IPS-NIHi7 (cell line): ENCODE data around the gene TPRN.

ENCODE experiments used
- DNase-seq: peaks from one replicate; pipeline ENCODE4 v3.0.0; 2012; ENCODE audit warnings: mixed read lengths; ENCODE audit errors: extremely low spot score

Gene TPRN

GRCh38 chr9:137161558-137162486 lies 38.7 kb downstream of the TPRN start:
- peak; percentile 80 for DNase-seq

- DNase-seq = no peak
Observed at GRCh38 chr9:137160716-137161557, 39.6 kb downstream of the TPRN start.

GRCh38 chr9:137160054-137160425 lies 40.5 kb downstream of the TPRN start:
- no peak for DNase-seq

- DNase-seq = no peak
Observed at GRCh38 chr9:137159105-137160053, 41.2 kb downstream of the TPRN start.

GRCh38 chr9:137158625-137159024 lies 41.9 kb downstream of the TPRN start:
- DNase-seq = no peak

GRCh38 chr9:137157618-137158415 lies 42.7 kb downstream of the TPRN start:
- DNase-seq = no peak

- DNase-seq = peak; percentile 73
Observed at GRCh38 chr9:137156567-137157375, 43.8 kb downstream of the TPRN start.

GRCh38 chr9:137152844-137153405 lies 47.6 kb downstream of the TPRN start:
- DNase-seq = no peak

- peak; percentile 74 for DNase-seq
Observed at GRCh38 chr9:137150617-137151457, 49.7 kb downstream of the TPRN start.

- DNase-seq = peak; percentile 65
Observed at GRCh38 chr9:137149942-137150616, 50.5 kb downstream of the TPRN start.

- DNase-seq = no peak
Observed at GRCh38 chr9:137149363-137149762, 51.2 kb downstream of the TPRN start.

GRCh38 chr9:137148661-137149060 lies 51.9 kb downstream of the TPRN start:
- no peak for DNase-seq

- DNase-seq = no peak
Observed at GRCh38 chr9:137148242-137148641, 52.3 kb downstream of the TPRN start.

GRCh38 chr9:137147793-137148160 lies 52.8 kb downstream of the TPRN start:
- no peak for DNase-seq

- no peak for DNase-seq
Observed at GRCh38 chr9:137147091-137147792, 53.3 kb downstream of the TPRN start.

- no peak for DNase-seq
Observed at GRCh38 chr9:137146527-137146918, 54.0 kb downstream of the TPRN start.

GRCh38 chr9:137145731-137146526 lies 54.6 kb downstream of the TPRN start:
- DNase-seq = no peak
